GM18861 (cell line): ENCODE data around the gene SERPIND1.
"Not testable (repeated sequence)": the region's sequence is repeated elsewhere in the genome, so short reads cannot be mapped to it uniquely, and the experiment has no call there.

Source experiments
- ATAC-seq: cut with Tn5 transposase; IDR thresholded peaks from one replicate; pipeline ENCODE4 v1.9.1; 2021; ENCODE audit not compliant: unreplicated experiment

Gene SERPIND1

DNA sequence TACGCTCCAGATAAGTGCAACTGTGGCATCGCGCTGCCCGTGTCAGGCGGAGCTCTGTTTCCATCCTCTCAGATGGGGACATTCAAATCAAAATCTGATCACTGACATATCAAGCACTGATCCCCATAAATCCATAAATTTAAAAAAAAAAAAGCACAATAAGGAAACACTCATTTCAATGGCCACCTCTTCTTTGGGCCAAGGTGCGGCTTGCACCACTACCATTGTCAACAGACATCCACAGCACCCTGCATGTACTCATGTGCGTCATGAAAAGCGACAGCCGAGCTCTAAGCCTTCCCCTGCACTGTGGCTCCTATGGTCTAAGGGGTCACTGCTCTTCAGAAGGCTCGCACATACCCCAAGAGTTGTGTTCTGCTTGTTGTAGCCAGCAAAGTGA, 26.7 kb upstream of the SERPIND1 start:
- ATAC-seq, result no peak

DNA sequence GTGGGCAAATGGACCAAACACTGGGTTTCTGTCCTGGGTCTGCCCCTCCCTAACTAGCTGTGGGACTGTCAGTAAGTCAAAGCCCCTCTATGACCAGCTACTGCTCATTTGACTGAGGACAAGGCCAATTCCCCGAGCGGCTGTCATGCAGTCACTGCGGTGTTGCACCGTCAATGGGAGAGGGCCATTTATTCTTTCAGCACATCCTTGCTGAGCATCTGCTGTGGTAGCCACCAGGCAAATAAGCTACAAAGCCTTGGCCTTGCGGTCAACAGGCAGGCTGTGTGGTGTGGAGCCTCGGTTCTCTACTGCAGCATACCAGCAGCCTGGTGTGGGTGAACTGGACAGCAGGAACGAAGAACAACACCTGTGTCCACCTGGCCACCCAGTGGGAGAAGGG, 25.8 kb upstream of the SERPIND1 start:
- no peak for ATAC-seq

DNA sequence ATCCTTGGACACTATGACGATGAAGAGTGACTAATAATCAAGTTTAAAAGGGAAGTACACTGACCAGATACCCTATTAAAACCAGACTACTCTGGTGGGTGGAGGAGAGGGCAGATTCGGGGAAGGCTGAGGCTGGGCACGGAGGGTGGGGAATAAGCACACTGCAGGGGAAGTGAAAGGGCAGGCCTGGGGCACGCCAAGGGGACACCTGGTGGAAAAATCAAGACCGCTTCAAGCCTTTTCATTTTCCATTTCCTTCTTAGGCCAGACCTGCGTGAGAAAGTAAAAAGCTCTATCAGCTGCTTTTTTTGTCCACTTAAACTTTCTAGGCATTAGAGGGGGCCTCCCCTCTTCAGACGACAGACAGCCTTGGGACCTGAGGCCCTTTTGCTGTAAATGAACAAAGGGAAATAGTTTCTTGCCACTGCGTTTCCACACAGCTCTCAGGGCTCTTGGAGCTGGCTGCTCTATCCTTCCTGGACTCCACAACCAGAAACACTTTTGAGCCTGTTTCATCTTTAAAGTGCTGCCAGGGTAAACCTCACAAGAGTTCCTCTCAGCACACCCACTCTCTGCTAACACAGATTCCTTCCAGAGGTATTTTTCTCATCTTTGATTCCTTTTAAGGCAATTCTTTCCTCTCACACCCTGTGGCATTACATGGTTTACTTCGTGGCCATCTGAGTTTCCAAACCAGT, 25.0 kb upstream of the SERPIND1 start:
- peak; percentile 55 for ATAC-seq

DNA sequence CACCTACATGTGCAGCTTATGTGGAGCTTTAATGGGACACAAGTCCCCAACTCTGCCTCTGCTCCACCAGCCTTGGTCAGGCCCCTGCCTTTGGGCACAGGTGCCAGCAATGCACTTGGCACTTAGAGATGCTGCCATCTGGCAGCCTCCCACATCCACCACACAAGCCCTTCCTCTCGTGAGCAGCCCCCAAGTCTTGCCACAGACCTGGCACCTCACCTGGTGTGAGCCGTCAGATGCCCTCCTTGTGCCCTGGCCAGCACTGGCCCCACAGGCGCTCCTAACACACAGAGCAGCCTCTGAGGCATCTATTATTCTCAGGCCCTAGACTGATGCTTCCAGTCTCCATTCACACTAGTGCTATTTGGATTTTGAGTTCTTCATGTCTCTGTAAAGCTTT, 24.5 kb upstream of the SERPIND1 start:
- ATAC-seq, result no peak

DNA sequence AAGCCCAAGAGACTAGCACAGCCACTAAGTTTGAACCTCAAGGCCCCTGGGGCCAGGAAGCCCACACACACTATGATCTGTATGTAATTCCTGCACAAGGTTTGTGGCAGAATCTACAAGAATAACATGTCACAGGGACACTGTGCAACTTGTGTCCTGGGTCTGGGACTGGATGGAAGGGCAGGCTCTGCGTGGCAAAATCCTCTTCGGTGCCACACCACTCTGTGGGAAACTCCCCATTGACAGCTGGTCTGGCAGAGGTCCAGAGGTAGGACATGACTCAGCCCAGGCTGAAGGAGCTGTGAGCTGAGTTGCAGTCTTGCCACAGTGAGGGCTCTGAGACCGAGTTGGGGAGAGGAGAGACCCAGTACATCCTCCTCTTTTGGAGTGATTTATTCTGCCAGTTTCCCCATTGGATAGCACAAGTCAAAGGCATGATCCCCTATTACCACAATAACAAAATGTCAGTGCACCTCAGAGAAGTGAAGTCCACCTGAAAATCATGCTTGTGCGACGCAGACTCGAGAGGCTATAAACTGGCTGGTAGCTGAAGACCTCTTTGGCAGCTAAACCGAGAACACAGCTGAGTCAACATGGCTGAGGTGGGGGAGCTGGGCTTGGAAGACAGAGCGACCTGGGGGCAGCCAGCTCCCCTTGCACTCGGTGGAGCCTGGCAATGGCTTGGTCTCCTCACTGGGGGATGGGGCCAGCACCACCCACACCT, 23.3 kb upstream of the SERPIND1 start:
- peak; percentile 46 for ATAC-seq

DNA sequence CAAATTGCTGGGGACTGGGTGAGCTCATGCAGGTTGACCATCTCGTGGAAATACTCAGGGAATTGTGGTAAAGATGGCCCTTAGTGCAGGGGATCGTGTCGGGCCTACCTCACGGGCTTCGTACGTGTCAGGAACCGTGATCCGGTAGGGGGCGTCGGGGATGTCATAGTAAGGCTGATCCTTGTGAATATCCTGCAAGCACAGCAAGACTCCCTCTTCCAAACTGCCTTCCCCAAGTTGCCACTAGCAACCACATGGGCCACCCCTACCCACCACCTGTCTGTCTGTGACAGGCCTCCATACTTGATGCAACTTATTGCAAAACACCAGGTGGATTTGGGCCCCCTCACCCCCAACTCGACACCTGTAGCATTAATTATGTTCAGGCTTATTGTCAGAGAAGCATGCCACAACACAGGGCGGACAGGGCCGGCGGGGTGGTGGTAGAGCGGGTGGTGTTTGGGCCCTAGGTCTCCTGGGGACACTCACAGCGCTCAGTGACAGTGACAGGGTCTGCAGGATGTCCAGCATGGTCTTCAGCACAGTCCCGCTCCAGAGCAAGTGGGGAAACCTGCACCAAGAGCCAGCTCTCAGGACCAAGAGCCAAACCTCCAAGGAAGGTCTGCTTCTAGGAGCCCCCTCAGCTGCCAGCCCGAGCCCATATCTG, 22.6 kb upstream of the SERPIND1 start:
- ATAC-seq, result no peak

DNA sequence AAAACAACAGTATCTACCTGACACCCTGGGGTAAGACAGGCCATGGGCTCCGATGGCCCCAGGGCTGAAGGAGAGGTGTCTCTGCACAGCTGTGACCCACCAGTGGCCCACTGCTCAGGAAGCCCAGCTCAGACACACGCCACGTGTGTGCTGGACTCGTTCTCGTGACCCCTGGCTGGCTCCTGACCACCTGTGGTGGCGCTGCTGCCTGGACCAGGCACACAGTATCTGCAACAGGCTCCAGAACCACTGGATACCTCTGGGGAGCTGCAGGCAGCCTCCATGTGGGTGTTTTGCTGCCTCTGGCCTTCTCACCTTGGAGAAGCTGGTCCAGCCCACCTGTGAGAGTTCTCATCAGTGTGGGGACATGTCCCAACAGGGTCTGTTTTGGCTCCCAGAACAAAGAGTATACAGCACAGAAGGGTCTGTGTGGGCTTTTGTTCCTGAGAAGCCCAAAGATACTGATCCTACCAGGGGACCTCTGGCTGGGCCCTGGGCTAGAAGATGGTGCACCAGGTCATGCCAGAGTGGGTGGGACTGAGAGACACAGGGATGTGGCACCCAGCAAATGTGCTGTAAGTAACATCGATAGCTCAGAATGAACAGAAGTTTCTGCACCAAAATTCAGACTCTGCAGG, 21.7 kb upstream of the SERPIND1 start:
- no peak for ATAC-seq

DNA sequence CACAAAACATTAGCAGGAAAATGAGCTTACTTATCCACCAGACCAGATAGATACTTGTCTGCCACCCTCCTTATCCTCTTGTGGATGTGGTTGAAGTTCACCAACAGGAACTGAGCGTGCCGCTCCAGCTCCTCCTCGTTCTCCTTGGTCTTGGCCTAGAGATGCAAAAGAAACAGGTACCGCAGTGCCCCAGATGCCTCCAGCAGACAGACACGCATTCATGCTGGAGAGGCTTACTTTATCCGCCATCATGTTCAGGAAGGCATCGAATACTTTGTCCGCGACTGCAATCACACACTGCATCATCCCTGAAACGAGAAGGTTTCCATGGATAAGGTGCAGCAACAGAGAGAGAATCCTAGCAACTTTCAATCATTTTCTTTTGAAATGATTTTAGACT, 21.0 kb upstream of the SERPIND1 start:
- ATAC-seq, result no peak

DNA sequence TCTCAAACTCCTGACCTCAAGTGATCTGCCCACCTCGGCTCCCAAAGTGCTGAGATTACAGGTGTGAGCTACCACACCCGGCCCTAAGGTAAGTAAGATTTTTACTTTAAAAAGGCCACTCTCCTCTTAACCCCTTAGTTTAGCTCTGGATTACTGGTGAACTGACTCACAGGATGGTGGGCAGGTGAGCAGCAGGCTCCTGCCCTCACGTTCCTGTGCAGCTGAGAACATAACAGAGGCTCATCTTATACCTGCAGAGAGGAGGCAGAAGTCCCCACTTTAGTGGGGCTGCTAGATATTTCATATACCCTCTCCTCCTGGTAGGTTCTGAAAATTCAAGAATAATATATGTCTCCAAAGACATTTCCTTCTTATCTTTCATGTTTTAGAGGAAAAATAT, 17.1 kb upstream of the SERPIND1 start:
- no peak for ATAC-seq

DNA sequence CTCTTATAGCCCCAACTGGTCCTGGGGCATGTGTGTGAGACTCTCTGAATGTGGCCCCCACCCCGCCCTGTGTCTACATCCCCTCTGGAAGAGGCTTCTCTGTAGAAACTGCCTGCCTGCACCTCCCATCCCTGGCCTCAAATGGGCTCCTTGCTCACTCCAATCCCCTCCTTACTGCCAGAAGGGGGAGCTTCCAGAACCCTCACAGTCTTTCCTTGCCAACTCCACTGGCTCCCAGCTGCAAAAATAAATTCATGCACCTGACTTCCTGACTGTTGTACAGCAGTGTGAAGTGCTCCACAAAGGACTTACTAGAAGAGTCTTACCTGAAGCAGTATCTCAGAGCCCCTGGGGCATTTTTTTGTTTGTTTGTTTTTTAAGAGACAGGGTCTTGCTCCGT, 15.2 kb upstream of the SERPIND1 start:
- no peak for ATAC-seq

DNA sequence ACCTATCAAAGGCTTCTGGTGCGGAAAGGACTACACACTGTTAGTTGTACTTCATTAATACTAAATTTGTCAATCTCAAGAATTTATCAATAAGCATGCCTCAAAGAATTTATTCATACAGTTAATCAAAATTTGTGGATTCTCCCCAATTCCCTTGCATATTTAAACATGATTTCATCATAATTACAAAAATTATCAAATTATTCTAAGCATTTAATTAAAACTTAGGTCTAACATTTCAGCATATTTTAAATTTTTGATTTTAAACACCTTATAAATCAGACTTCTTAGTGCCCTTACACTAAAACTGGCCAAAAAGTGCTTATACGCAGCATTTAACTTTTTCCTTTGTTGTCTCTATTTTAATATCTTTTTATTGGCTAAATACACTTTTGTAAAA, 13.8 kb upstream of the SERPIND1 start:
- ATAC-seq, result no peak

DNA sequence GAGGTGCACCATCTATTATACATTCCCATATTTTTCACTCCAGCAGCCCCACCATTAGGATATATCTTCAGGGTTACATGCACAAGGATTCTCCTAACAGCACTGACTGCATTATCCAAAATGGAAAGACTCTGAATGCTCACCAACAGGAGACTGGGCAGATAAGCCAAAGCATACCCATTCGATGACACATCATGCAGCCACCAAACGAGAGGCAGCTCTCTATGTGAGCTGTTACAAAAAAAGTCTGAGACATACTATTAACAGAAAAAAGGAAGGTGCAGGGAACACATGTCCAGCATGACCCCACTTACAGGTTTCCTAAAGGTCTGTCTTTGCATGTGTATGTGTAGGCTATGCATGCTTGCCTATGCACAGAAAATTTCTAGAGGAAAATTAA, 12.4 kb upstream of the SERPIND1 start:
- no peak for ATAC-seq

DNA sequence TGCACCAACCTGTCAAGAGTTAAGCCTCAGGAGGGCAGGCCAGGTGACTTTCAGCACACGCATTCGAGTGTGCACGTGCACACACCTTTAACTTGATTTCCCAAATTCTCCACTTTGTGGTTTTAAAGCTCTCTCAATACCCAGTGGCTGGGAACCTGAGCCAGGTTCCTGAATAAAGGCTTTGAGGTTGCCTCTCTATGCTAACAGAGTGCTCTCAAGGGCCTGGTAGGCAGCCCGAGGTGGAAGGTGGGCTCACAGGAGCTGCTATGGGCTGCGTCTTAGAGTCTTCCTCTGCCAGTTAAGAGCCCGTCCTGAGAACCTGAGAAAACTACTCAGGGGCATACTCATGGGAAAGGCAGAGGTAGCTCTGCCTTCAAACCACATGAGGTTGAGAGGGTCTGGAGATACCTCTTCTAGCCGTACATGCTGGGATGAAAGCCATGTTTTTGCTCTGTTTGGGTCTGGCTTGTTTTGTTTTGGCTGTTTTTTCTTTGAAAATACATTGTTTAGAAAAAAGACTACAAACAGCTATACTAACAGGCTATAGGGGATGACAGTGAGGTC, 11.6 kb upstream of the SERPIND1 start:
- no peak for ATAC-seq

DNA sequence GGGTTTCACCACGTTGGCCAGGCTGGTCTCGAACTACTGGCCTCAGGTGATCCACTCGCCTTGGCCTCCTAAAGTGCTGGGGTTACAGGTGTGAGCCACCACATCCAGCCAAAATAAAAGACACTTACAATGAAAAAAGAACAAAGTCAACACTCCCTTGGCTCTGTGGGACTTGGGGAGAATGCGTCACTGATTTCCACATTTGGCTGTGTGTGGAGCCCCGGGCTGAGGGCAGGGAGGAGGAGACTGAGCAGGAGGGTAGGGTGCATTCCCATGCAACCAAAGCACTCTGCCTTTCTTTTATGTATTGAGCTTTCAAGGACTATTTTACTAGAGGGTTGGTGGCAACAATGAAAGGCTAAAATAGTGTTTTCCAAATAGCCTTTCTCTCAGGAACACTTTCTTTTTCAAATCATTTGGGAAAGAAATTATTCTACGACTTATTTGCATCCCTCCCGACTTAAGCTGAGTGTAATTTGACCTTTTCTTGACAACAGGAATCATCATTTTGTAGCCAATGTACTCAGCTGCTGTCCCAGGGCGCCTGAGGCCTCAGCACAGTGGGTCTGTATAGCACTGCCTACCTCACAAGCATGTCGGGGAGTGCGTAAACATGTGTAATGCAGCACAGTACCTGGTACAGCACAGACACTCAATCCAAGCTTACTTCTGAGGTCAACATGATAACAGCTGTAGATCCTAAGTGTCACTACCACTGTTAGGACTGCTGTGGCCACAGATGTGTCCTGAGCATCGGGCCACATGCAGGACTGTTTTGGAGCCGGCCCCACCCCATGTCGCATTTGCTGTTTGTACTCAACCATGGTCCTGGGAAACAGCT, 10.1 kb upstream of the SERPIND1 start:
- ATAC-seq, result no peak

DNA sequence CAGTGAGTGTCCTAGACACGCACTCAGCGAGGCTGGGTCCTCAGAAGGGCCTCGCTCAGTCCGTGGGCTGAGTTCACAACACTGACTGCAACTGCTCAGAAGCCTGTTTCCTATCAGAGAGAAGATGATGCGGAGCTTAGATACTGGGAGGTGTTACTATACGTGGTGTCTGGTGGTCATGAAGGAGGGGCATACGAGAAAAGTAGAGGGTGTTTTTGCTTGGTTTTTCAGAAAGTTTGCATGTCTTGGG, 9.5 kb upstream of the SERPIND1 start:
- no peak for ATAC-seq

DNA sequence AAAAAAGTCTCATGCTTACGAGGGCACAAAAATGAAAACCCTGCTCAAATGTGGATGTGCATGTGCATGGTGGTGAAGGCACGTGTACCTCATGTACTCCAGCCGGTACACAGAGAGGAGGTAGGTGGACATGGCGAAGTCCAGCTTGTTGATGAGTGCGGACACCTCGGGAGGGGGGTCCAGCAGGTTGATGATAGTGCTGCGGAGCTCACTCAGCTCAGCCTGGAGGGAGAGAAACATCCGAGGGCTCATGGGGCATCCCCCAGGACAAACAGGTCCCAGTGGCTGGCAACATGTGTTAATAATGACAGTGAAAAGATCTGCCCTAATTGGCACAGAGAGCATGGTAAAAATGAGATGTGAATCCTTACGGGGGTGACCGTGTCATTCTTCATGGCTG, 9.2 kb upstream of the SERPIND1 start:
- ATAC-seq, result no peak

DNA sequence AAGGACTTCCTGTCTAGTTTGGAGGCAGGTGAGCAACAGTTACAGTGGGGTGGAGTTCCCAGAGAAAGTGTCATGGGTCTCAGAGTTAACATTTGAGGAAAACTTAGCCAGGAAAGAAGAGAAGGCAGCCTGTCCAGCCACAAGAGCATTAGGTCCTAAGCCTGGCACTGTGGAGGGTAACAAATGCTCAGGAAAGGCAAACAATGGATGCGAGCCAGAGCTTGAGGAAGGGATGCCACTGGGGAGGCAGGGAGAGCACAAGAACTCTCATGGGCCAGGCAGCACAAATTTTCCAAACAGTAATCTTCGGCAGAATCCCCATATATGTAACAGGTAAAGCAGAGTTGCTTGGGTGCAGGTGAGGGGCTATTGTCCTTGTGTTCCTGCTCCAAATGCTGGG, 8.0 kb upstream of the SERPIND1 start:
- ATAC-seq, result no peak

DNA sequence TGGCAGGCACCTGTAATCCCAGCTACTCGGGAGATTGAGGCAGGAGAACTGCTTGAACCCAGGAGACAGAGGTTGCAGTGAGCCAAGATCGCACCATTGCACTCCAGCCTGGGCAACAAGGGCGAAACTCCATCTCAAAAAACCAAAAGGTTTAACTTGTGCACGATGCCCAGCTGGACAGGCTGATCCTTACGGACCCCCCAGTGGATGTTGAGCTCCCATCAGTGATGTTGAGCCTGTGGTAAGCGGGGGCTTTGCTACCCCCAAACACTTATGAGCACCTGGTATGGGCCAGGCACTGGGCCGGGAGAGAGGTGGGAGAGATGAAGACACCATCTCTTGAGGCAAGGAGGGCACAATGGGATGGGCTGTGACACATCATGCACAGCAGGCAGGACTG, 7.4 kb upstream of the SERPIND1 start:
- no peak for ATAC-seq

DNA sequence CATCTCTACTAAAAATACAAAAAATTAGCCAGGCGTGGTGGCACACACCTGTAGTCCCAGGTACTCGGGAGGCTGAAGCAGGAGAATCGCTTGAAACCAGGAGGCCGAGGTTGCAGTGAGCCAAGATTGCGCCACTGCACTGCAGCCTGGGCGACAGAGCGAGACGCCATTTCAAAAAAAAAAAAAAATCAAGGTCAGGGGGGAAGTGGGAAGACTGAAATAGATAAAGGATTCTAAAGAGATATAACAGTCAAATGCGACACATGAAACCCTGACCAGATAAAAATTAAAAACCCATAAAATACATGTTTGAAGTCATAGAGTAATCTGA, 4.5 kb upstream of the SERPIND1 start:
- ATAC-seq, result not testable (repeated sequence)

DNA sequence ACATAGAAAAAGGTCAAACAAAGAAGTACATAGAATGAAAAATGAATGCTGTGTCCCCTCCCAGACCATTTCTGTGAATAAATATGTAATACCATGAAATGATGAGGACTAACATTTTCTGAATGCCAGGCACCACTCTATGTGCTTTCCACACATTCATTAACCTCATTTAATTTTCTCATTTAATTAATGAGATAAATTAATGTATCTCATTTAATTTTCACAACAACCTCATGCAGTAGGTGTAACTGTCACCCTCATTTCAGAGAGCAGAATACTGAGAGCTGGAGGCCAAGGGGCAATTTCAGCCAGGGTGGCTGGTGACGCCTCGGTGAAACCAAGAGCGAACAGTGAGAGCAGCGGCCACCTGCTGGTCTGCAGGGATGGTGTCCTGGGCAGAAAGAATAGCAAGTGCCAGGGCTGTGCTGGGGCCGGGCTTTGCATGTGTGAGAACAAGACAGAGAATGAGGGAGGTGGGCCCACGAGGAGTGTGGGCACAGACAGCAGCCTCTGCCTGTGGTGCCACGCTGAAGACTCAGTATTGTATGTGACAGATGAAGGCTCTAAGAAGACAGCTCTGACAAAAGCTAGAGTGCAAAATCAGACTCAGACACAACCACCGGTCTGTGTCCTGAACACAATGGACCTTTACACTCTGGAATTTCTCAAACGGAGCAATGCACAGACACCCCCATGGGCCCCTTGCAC, 1.8 kb upstream of the SERPIND1 start:
- ATAC-seq, result no peak
